CD14-positive monocyte (primary cell): ENCODE results near the gene MGAM2. TPM values are rescaled to one million over a fixed set of nuclear protein-coding genes. Genes with fewer than 3 reads are reported as not detected.

Source experiments
- DNase-seq, 3 donors: peaks; one replicate each; pipeline ENCODE4 v3.0.0-alpha.2; 2011 to 2022
- H2AFZ ChIP-seq: 2 replicates; pipeline ENCODE4 v1.6.0; 2012; ENCODE audit warnings: mild to moderate bottlenecking, low read depth, low read length, inconsistent platforms; ENCODE audit not compliant: insufficient read depth, poor library complexity, severe bottlenecking
- H3K27ac ChIP-seq, 2 donors: 1 replicate in 1 of 2; 2 replicates in 1 of 2; pipeline ENCODE4 v1.5.1; 2012 to 2013; ENCODE audit warnings: low read length in 2 of 2, control low read depth in 1 of 2, inconsistent platforms in 1 of 2, low read depth in 1 of 2, mild to moderate bottlenecking in 1 of 2
- H3K27me3 ChIP-seq, 2 donors: one replicate each; pipeline versions ENCODE4 v1.6.0 to v1.6.1; 2011 to 2013; ENCODE audit warnings: low read length in 2 of 2; ENCODE audit not compliant: control insufficient read depth in 2 of 2, insufficient read depth in 2 of 2
- H3K36me3 ChIP-seq, 2 donors: replicated peaks in 1 of 2; 1 replicate in 1 of 2; 2 replicates in 1 of 2; pipeline versions ENCODE4 v1.5.1 to v1.6.1; 2012 to 2013; ENCODE audit warnings: low read length in 2 of 2, control low read depth in 1 of 2, inconsistent platforms in 1 of 2, mild to moderate bottlenecking in 1 of 2; ENCODE audit not compliant: insufficient read depth in 2 of 2, control insufficient read depth in 1 of 2
- H3K4me1 ChIP-seq, 2 donors: 1 replicate in 1 of 2; 2 replicates in 1 of 2; pipeline versions ENCODE4 v1.5.1 to v1.6.1; 2012 to 2013; ENCODE audit warnings: low read length in 2 of 2, control low read depth in 1 of 2, inconsistent platforms in 1 of 2, mild to moderate bottlenecking in 1 of 2, moderate library complexity in 1 of 2; ENCODE audit not compliant: insufficient read depth in 2 of 2, control insufficient read depth in 1 of 2
- H3K4me2 ChIP-seq: replicated peaks from 2 replicates; pipeline ENCODE3; 2012; ENCODE audit warnings: low read length, moderate library complexity, mild to moderate bottlenecking; ENCODE audit not compliant: poor library complexity, severe bottlenecking; ENCODE audit errors: extremely low read depth
- H3K4me3 ChIP-seq, 3 experiments: fragments of 200-600 bp in 1 of 3; sonication (generic) in 1 of 3; replicated peaks in 1 of 3; 1 replicate in 2 of 3; 2 replicates in 1 of 3; pipeline ENCODE4 v1.5.1; 2011 to 2013; ENCODE audit warnings: low read length in 3 of 3, mild to moderate bottlenecking in 3 of 3, control low read depth in 2 of 3, low read depth in 2 of 3, inconsistent platforms in 1 of 3, moderate library complexity in 1 of 3
- H3K79me2 ChIP-seq: 2 replicates; pipeline ENCODE4 v1.6.0; 2012; ENCODE audit warnings: mild to moderate bottlenecking, control low read depth, inconsistent platforms, low read length, moderate library complexity; ENCODE audit not compliant: insufficient read depth
- H3K9ac ChIP-seq: 2 replicates; pipeline ENCODE4 v1.6.0; 2017; ENCODE audit warnings: low read length, mild to moderate bottlenecking; ENCODE audit not compliant: insufficient read depth, poor library complexity, severe bottlenecking
- H3K9me3 ChIP-seq, 2 donors: replicated peaks in 1 of 2; 1 replicate in 1 of 2; 2 replicates in 1 of 2; pipeline versions ENCODE4 v1.5.1 to v1.6.1; 2012 to 2013; ENCODE audit warnings: low read length in 2 of 2, control low read depth in 1 of 2; ENCODE audit not compliant: control insufficient read depth in 1 of 2, insufficient read depth in 1 of 2
- H4K20me1 ChIP-seq: 2 replicates; pipeline ENCODE4 v1.6.0; 2012; ENCODE audit warnings: mild to moderate bottlenecking, low read length, control low read depth, moderate library complexity; ENCODE audit not compliant: insufficient read depth
- H3K27ac Mint-ChIP-seq, 7 donors: one replicate each; pipeline ENCODE4 v1.8.0; 2020; ENCODE audit warnings: mild to moderate bottlenecking in 7 of 7, mixed read lengths in 7 of 7, moderate library complexity in 6 of 7, inconsistent platforms in 2 of 7
- H3K27me3 Mint-ChIP-seq, 3 donors: one replicate each; pipeline ENCODE4 v1.8.0; 2021 to 2022; ENCODE audit warnings: low read depth in 3 of 3, mild to moderate bottlenecking in 3 of 3, mixed read lengths in 3 of 3, moderate library complexity in 3 of 3, inconsistent platforms in 1 of 3
- H3K36me3 Mint-ChIP-seq, 2 donors: one replicate each; pipeline ENCODE4 v1.8.0; 2020; ENCODE audit warnings: mixed read lengths in 2 of 2, inconsistent platforms in 1 of 2, mild to moderate bottlenecking in 1 of 2
- H3K4me1 Mint-ChIP-seq: one replicate; pipeline ENCODE4 v1.8.0; 2020; ENCODE audit warnings: mild to moderate bottlenecking, mixed read lengths
- H3K4me3 Mint-ChIP-seq, 2 donors: one replicate each; pipeline ENCODE4 v1.8.0; 2020; ENCODE audit warnings: mild to moderate bottlenecking in 2 of 2, mixed read lengths in 2 of 2, moderate library complexity in 1 of 2
- H3K9me3 Mint-ChIP-seq, 7 donors: one replicate each; pipeline ENCODE4 v1.8.0; 2020 to 2022; ENCODE audit warnings: mixed read lengths in 7 of 7, mild to moderate bottlenecking in 6 of 7, moderate library complexity in 6 of 7, inconsistent platforms in 2 of 7
- CTCF ChIP-seq: fragments of 200-600 bp; IDR thresholded peaks from one replicate; pipeline ENCODE4 v1.8.0; 2022; ENCODE audit warnings: antibody characterized with exemption, mild to moderate bottlenecking
- WGBS: methylation state at CpG from one replicate; pipeline ENCODE4 v1.1.5; 2013; ENCODE audit warnings: missing lambda C conversion rate; ENCODE audit not compliant: insufficient coverage; 5-methylcytosine and 5-hydroxymethylcytosine counted together
- intact Hi-C, 2 donors: fragments of 100-400 bp; cut with micrococcal nuclease; formaldehyde crosslinking; loops; one replicate each; pipeline versions ENCODE4 v1.15.0 to v1.15.1; 2023
- polyA plus RNA-seq, 3 donors: library from polyadenylated mRNA; depleted of rRNA in 1 of 3; unstranded in 2 of 3; stranded (reverse) in 1 of 3; fragments of 300-500 nt in 2 of 3; fragments of >200 nt in 1 of 3; fragmentation: Illumina TruSeq in 2 of 3; gene quantifications; 1 replicate in 2 of 3; 2 replicates in 1 of 3; pipeline ENCODE4 v1.2.3, GENCODE V29; 2012 to 2021

MGAM2 gene
- polyA plus RNA-seq, 3 donors = 0.08 TPM; not detected in 2

GRCh38 chr7:142228537-142229104 lies 117.1 kb downstream of the MGAM2 start:
- Histone ChIP-seq H3K36me3 (no peaks in the 10 kb centered on the region), H3K4me3 (no peak overlapping the region), H3K27me3 (no peaks in the 10 kb centered on the region), H4K20me1 (no peaks in the 10 kb centered on the region), H2AFZ (no peak overlapping the region), H3K9ac (no peak overlapping the region), H3K79me2 (no peaks in the 10 kb centered on the region), H3K9me3 (no peaks in the 10 kb centered on the region), H3K27ac (no peak overlapping the region), H3K4me1 (no peaks in the 10 kb centered on the region), H3K4me2 (no peak overlapping the region)
- no CpG with 5 or more reads among the region's 1 CpG for WGBS
- Mint-ChIP-seq H3K4me3 (no peak overlapping the region), H3K4me1 (peaks cover 3% of the 10 kb centered on the region), H3K27ac (no peak overlapping the region), H3K27me3 (peaks cover 1 to 9% (median 4%) of the 10 kb centered on the region in 3 donors), H3K36me3 (no peaks in the 10 kb centered on the region), H3K9me3 (peaks cover 0 to 2% (median 0%) of the 10 kb centered on the region in 7 donors)
- intact Hi-C loops = no loop called here
- no peak for TF ChIP-seq CTCF
- DNase-seq = no peak

GRCh38 chr7:142231716-142232115 lies 120.2 kb downstream of the MGAM2 start:
- Mint-ChIP-seq H3K4me1 (peaks cover 3% of the 10 kb centered on the region), H3K9me3 (peaks cover 0 to 3% (median 0%) of the 10 kb centered on the region in 7 donors), H3K27ac (peak overlapping the region in 1 of 7 donors; percentile 40), H3K27me3 (peaks cover 0 to 4% (median 4%) of the 10 kb centered on the region in 3 donors), H3K4me3 (no peak overlapping the region), H3K36me3 (no peaks in the 10 kb centered on the region)
- intact Hi-C loops = no loop called here
- 55% methylated on average over 7 of the region's 7 CpGs for WGBS
- Histone ChIP-seq H3K27ac (no peak overlapping the region), H3K4me3 (no peak overlapping the region), H2AFZ (no peak overlapping the region), H3K4me1 (no peaks in the 10 kb centered on the region), H3K36me3 (no peaks in the 10 kb centered on the region), H3K27me3 (no peaks in the 10 kb centered on the region), H4K20me1 (no peaks in the 10 kb centered on the region), H3K79me2 (no peaks in the 10 kb centered on the region), H3K9ac (no peak overlapping the region), H3K4me2 (no peak overlapping the region), H3K9me3 (no peaks in the 10 kb centered on the region)
- DNase-seq = no peak
- TF ChIP-seq CTCF = no peak
